ENCODE data around the gene PIGN. TPM values are rescaled to one million over a fixed set of nuclear protein-coding genes. Genes with fewer than 3 reads are reported as not detected.
A peak's percentile ranks its signal among the peaks of the same experiment; 100 is the strongest.

PIGN gene
- polyA plus RNA-seq, 1 experiment: 33.7 TPM

DNA sequence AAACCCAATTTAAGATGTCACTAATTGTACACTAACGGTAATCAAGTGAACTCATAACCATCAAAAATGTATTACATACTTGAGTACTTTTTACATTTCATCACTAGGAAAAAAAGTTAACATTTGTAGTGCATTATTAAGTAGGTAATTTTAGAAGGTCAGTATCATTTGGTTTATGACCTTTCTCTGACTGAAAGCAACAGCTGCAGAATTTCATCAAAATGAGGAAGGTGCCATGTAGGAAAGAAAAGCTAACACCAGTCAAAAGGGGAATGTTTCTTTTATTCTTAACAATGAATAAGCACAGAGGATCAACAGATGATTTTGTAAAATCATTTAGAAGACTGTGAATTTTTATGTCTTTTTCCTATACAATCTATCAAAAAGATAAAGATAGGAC is 79.0 kb downstream of the PIGN start:
- DNase-seq (ENCODE audit: low read depth, low spot score): no peak
- H3K4me3 ChIP-seq (ENCODE audit: low read depth, low read length): no peak overlapping the region
- ChIA-PET CTCF (interaction anchor here (1.5 kb wide), 1 partner anchor 207 kb away, joined by 6 read pairs; no protein-coding TSS in a partner anchor), POLR2A (no interaction called here)
- H3K27ac ChIP-seq (ENCODE audit: low read depth, low read length): no peak overlapping the region
- no peaks in the 10 kb centered on the region for H3K27me3 ChIP-seq (ENCODE audit: control insufficient read depth, insufficient read depth, low read length)
- TF ChIP-seq, protein P1, sequence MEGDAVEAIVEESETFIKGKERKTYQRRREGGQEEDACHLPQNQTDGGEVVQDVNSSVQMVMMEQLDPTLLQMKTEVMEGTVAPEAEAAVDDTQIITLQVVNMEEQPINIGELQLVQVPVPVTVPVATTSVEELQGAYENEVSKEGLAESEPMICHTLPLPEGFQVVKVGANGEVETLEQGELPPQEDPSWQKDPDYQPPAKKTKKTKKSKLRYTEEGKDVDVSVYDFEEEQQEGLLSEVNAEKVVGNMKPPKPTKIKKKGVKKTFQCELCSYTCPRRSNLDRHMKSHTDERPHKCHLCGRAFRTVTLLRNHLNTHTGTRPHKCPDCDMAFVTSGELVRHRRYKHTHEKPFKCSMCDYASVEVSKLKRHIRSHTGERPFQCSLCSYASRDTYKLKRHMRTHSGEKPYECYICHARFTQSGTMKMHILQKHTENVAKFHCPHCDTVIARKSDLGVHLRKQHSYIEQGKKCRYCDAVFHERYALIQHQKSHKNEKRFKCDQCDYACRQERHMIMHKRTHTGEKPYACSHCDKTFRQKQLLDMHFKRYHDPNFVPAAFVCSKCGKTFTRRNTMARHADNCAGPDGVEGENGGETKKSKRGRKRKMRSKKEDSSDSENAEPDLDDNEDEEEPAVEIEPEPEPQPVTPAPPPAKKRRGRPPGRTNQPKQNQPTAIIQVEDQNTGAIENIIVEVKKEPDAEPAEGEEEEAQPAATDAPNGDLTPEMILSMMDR (IDR thresholded peaks at IDR 0.05; ENCODE audit: low read depth, low read length): no peak
- no peaks in the 10 kb centered on the region for H3K9me3 ChIP-seq (ENCODE audit: control insufficient read depth, insufficient read depth, low read length)

DNA sequence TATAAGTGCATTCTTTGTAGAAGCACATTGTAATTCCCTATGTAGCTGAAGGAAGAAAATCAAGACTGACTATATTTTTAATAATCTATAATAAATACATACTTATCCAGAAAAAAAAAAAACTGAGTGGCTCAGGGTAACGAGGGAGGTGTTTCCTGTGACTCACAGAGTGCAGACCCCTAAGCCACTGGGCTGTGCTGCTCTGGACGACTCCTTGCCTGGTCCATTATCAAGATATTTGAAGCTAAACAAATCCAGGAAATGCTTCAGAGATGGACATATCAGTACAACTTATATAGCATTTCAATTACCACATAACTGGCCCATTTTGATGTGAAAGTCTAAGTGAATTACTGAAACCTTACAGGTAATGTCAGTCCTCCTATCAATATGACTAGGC is 80.6 kb downstream of the PIGN start:
- CTCF ChIA-PET: interaction anchor here (0.7 to 1.5 kb wide), 2 partner anchors 143 to 206 kb away, joined by 4 to 6 read pairs; no protein-coding TSS in a partner anchor
- Histone ChIP-seq H3K9me3 (ENCODE audit: control insufficient read depth, insufficient read depth, low read length) (no peaks in the 10 kb centered on the region), H3K27me3 (ENCODE audit: control insufficient read depth, insufficient read depth, low read length) (no peaks in the 10 kb centered on the region), H3K27ac (ENCODE audit: low read depth, low read length) (no peak overlapping the region), H3K4me3 (ENCODE audit: low read depth, low read length) (no peak overlapping the region)
- no peak for DNase-seq (ENCODE audit: low read depth, low spot score)
- POLR2A ChIA-PET: no interaction called here
- TF ChIP-seq, protein P1 (IDR thresholded peaks at IDR 0.05; ENCODE audit: low read depth, low read length): no peak

DNA sequence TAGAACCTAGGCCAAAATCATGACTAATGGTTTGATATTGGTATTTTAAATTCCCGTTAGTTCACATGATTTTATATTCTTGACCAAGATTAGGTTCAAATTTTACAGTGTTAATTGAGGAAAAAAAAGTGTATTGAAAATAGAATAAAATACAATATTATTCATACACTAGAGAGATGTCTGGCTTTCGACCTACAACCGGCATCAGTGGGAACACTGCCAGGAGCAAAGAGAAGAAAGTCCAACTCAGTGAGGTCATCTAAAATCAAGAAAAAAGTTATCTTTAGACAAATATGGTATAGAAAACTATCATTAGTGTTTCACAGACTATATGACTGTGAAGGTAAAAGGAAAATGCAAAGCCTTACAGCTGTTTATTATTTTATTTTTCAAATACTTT is 81.5 kb downstream of the PIGN start:
- ChIA-PET CTCF (no interaction called here), POLR2A (no interaction called here)
- Histone ChIP-seq H3K4me3 (ENCODE audit: low read depth, low read length) (no peak overlapping the region), H3K27ac (ENCODE audit: low read depth, low read length) (no peak overlapping the region), H3K9me3 (ENCODE audit: control insufficient read depth, insufficient read depth, low read length) (no peaks in the 10 kb centered on the region), H3K27me3 (ENCODE audit: control insufficient read depth, insufficient read depth, low read length) (no peaks in the 10 kb centered on the region)
- DNase-seq (ENCODE audit: low read depth, low spot score): peak; percentile 7
- TF ChIP-seq, protein P1 (IDR thresholded peaks at IDR 0.05; ENCODE audit: low read depth, low read length): no peak

DNA sequence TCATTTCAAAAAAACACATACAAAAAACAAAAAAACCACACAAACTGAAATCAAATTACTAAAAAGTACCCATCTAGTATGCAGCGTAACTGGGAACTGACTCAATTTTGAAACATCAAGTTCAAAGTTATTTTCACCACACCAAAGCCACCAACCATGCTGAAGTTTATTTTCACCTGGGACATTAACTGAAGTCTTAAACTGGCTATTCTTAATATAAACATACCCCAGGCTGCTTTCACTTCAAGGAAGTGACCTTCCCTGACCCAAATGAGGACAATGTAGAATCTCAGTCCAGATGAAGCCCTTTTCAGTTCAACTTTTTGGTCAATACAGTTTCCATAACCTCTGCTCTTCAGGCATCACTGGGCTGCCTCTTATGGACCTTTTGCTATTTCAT is 84.6 kb downstream of the PIGN start:
- ChIA-PET POLR2A (no interaction called here), CTCF (interaction anchor here (1.4 kb wide), 1 partner anchor 521 kb away, joined by 4 read pairs; no protein-coding TSS in a partner anchor)
- no peak overlapping the region for H3K4me3 ChIP-seq (ENCODE audit: low read depth, low read length)
- H3K9me3 ChIP-seq (ENCODE audit: control insufficient read depth, insufficient read depth, low read length): no peaks in the 10 kb centered on the region
- no peaks in the 10 kb centered on the region for H3K27me3 ChIP-seq (ENCODE audit: control insufficient read depth, insufficient read depth, low read length)
- TF ChIP-seq, protein P1 (IDR thresholded peaks at IDR 0.05; ENCODE audit: low read depth, low read length): no peak
- DNase-seq (ENCODE audit: low read depth, low spot score): no peak
- no peak overlapping the region for H3K27ac ChIP-seq (ENCODE audit: low read depth, low read length)

DNA sequence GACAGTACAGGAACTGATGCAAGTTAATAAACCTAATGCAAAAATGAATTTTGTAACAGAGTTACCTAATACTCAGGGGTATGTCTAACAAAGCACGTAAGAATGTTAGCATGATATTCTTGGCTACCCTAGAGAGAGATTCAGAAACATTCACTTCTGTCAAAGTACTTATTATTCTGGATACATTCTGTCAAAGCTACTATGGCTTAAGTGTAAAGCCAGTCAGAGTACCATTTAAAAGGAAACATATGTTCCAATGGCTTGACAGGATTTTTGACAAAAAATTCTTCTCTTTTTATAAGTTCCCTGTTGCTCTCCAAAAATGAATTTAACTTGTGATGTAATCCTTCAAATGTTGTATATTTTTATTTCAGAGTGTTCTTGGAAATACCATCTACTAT is 85.5 kb downstream of the PIGN start:
- no peak for DNase-seq (ENCODE audit: low read depth, low spot score)
- Histone ChIP-seq H3K27me3 (ENCODE audit: control insufficient read depth, insufficient read depth, low read length) (no peaks in the 10 kb centered on the region), H3K9me3 (ENCODE audit: control insufficient read depth, insufficient read depth, low read length) (no peaks in the 10 kb centered on the region), H3K4me3 (ENCODE audit: low read depth, low read length) (no peak overlapping the region), H3K27ac (ENCODE audit: low read depth, low read length) (no peak overlapping the region)
- TF ChIP-seq, protein P1 (IDR thresholded peaks at IDR 0.05; ENCODE audit: low read depth, low read length): no peak
- ChIA-PET POLR2A (no interaction called here), CTCF (no interaction called here)

Measured in AG04450 (cell line).